ENCODE data around the gene STX16.

DNA sequence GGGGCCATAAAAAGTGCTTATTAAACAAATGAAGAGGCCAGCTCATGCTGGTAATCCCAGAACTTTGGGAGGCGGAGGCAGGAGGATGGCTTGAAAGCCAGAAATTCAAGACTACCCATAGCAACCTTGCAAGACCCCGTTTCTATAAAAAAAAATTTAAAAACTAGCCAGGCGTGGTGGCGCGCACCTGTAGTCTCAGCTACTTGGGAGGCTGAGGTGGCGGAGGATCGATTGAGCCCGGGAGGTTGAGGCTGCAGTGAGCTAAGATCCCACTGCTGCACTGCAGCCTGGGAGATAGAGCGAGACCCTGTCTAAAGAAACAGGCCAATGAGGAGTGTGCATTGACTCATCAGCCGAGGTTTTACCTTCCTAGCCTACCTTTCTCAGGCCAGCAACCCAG is 56.7 kb downstream of the STX16 start:
- TF ChIP-seq TAF1 (IDR thresholded peaks at IDR 0.05; ENCODE audit: low read depth) (no peak), CEBPB (IDR thresholded peaks at IDR 0.05) (no peak), EGR1 (IDR thresholded peaks at IDR 0.05) (no peak), NFIC (IDR thresholded peaks at IDR 0.05) (no peak), TEAD4 (IDR thresholded peaks at IDR 0.05) (no peak), EP300 (IDR thresholded peaks at IDR 0.05; ENCODE audit: borderline replicate concordance) (no peak), YY1 (IDR thresholded peaks at IDR 0.05; ENCODE audit: low read depth) (no peak), RAD21 (IDR thresholded peaks at IDR 0.05; ENCODE audit: low read depth) (no peak), TCF12 (IDR thresholded peaks at IDR 0.05; ENCODE audit: low read depth) (no peak), FOXM1 (IDR thresholded peaks at IDR 0.05; ENCODE audit: borderline replicate concordance, low read depth) (no peak), CREB1 (IDR thresholded peaks at IDR 0.05; ENCODE audit: low read depth) (no peak)
- TF ChIP-seq, protein P1, sequence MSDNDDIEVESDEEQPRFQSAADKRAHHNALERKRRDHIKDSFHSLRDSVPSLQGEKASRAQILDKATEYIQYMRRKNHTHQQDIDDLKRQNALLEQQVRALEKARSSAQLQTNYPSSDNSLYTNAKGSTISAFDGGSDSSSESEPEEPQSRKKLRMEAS (IDR thresholded peaks at IDR 0.05), result no peak
- TF ChIP-seq, protein P2, sequence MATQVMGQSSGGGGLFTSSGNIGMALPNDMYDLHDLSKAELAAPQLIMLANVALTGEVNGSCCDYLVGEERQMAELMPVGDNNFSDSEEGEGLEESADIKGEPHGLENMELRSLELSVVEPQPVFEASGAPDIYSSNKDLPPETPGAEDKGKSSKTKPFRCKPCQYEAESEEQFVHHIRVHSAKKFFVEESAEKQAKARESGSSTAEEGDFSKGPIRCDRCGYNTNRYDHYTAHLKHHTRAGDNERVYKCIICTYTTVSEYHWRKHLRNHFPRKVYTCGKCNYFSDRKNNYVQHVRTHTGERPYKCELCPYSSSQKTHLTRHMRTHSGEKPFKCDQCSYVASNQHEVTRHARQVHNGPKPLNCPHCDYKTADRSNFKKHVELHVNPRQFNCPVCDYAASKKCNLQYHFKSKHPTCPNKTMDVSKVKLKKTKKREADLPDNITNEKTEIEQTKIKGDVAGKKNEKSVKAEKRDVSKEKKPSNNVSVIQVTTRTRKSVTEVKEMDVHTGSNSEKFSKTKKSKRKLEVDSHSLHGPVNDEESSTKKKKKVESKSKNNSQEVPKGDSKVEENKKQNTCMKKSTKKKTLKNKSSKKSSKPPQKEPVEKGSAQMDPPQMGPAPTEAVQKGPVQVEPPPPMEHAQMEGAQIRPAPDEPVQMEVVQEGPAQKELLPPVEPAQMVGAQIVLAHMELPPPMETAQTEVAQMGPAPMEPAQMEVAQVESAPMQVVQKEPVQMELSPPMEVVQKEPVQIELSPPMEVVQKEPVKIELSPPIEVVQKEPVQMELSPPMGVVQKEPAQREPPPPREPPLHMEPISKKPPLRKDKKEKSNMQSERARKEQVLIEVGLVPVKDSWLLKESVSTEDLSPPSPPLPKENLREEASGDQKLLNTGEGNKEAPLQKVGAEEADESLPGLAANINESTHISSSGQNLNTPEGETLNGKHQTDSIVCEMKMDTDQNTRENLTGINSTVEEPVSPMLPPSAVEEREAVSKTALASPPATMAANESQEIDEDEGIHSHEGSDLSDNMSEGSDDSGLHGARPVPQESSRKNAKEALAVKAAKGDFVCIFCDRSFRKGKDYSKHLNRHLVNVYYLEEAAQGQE (IDR thresholded peaks at IDR 0.05; ENCODE audit: low read depth), result no peak
